Stimulated activated CD8-positive, alpha-beta memory T cell treated with anti-CD3 and anti-CD28 coated beads, Interleukin-12 subunit alpha, Interleukin-12 subunit beta, amount 100 ng/mL, for 4 hours (primary cell): ENCODE data around the gene BCR.
"Not testable (repeated sequence)": the region's sequence is repeated elsewhere in the genome, so short reads cannot be mapped to it uniquely, and the experiment has no call there.

Source experiments
- DNase-seq: peaks from one replicate; pipeline ENCODE4 v3.0.0-alpha.2; 2020; ENCODE audit warnings: low read depth

The BCR gene

GRCh38 chr22:23322497-23323080, 142.3 kb downstream of the BCR start:
- DNase-seq: not testable (repeated sequence)

GRCh38 chr22:23323960-23324688, 143.8 kb downstream of the BCR start:
- not testable (repeated sequence) for DNase-seq

GRCh38 chr22:23325183-23325582, 144.9 kb downstream of the BCR start:
- no peak for DNase-seq

GRCh38 chr22:23333822-23334221, 153.5 kb downstream of the BCR start:
- DNase-seq: not testable (repeated sequence)

GRCh38 chr22:23337672-23338071, 157.4 kb downstream of the BCR start:
- DNase-seq: not testable (repeated sequence)

- DNase-seq: not testable (repeated sequence)
Measured at GRCh38 chr22:23341942-23342695, 161.8 kb downstream of the BCR start.

- DNase-seq: no peak
Measured at GRCh38 chr22:23351321-23351720, 171.0 kb downstream of the BCR start.

- no peak for DNase-seq
Measured at GRCh38 chr22:23353004-23353403, 172.7 kb downstream of the BCR start.

- DNase-seq: no peak
Measured at GRCh38 chr22:23353696-23354095, 173.4 kb downstream of the BCR start.

GRCh38 chr22:23356094-23356493, 175.8 kb downstream of the BCR start:
- DNase-seq: no peak

- DNase-seq: no peak
Measured at GRCh38 chr22:23357053-23357452, 176.7 kb downstream of the BCR start.

GRCh38 chr22:23359583-23360123, 179.3 kb downstream of the BCR start:
- no peak for DNase-seq

- DNase-seq: no peak
Measured at GRCh38 chr22:23361676-23362075, 181.4 kb downstream of the BCR start.

GRCh38 chr22:23363683-23364082, 183.4 kb downstream of the BCR start:
- no peak for DNase-seq

- DNase-seq: no peak
Measured at GRCh38 chr22:23364389-23364788, 184.1 kb downstream of the BCR start.

GRCh38 chr22:23365524-23365923, 185.2 kb downstream of the BCR start:
- no peak for DNase-seq

GRCh38 chr22:23365961-23366360, 185.7 kb downstream of the BCR start:
- no peak for DNase-seq

GRCh38 chr22:23367196-23367595, 186.9 kb downstream of the BCR start:
- not testable (repeated sequence) for DNase-seq
